K562 (cell line): ENCODE measurements around the gene DIP2B. TPM values are rescaled to one million over a fixed set of nuclear protein-coding genes. Genes with fewer than 3 reads are reported as not detected.

Experiments
- ATAC-seq: fragments of 200-7000 bp; cut with Tn5 transposase; 3 replicates; pipeline ENCODE4 v1.9.1; 2020; ENCODE audit warnings: moderate library complexity
- BruUV-seq: library from RNA; stranded (reverse); fragments of 400-500 nt; replicated peaks from 2 replicates; lab custom pipeline; 2021; lab: Mats Ljungman, UMichigan
- CTCF ChIA-PET: fragments of 300-600 bp; formaldehyde crosslinking; extraction: SDS; loops from one replicate; lab custom pipeline; 2021; ENCODE audit warnings: low intra/inter-chr PET ratio; lab: Yijun Ruan, JAX
- POLR2A ChIA-PET: fragments of 300-600, 350-650 bp; sonication (Branson Sonifier 250); formaldehyde crosslinking; extraction: SDS; loops from one replicate; lab custom pipeline; 2021; ENCODE audit warnings: antibody characterized with exemption, inconsistent platforms; lab: Yijun Ruan, JAX
- DNase-seq, 4 experiments: peaks; one replicate each; pipeline versions ENCODE4 v3.0.0 to v3.0.0-alpha.2; 2011 to 2018; ENCODE audit warnings: low spot score in 3 of 4, mixed read lengths in 3 of 4; ENCODE audit errors: extremely low read depth in 1 of 4
- FAIRE-seq: peaks from 2 replicates; lab custom pipeline; 2011; peaks lifted over from hg19 to GRCh38; lab: Jason Lieb, UNC
- H2AFZ ChIP-seq: 2 replicates; pipeline ENCODE4 v1.6.0; 2011; ENCODE audit warnings: low read depth, low read length, control low read depth, inconsistent platforms
- H3K27ac ChIP-seq: fragments of 200-600 bp; 3 replicates; pipeline ENCODE4 v1.8.0; 2011; ENCODE audit warnings: low read depth, mild to moderate bottlenecking, control low read depth, inconsistent platforms, low read length, moderate library complexity, mixed read lengths; ENCODE audit errors: extremely low read depth
- H3K27me3 ChIP-seq, 2 experiments: fragments of 300-600 bp in 1 of 2; 2 replicates in 1 of 2; 3 replicates in 1 of 2; pipeline versions ENCODE4 v1.6.0 to v1.8.0; 2011; ENCODE audit warnings: inconsistent platforms in 2 of 2, low read length in 2 of 2, mild to moderate bottlenecking in 1 of 2, mixed read lengths in 1 of 2, moderate library complexity in 1 of 2; ENCODE audit not compliant: control insufficient read depth in 2 of 2, insufficient read depth in 2 of 2
- H3K36me3 ChIP-seq: fragments of 300-600 bp; 3 replicates; pipeline ENCODE4 v1.8.0; 2011; ENCODE audit warnings: mild to moderate bottlenecking, low read length, inconsistent platforms; ENCODE audit not compliant: control insufficient read depth, insufficient read depth
- H3K4me1 ChIP-seq, 2 experiments: fragments of 200-600 bp in 1 of 2; replicated peaks in 1 of 2; 2 replicates in 1 of 2; 3 replicates in 1 of 2; pipeline versions ENCODE4 v1.5.1 to v1.8.0; 2011; ENCODE audit warnings: inconsistent platforms in 2 of 2, low read length in 2 of 2, mild to moderate bottlenecking in 1 of 2, mixed read lengths in 1 of 2, moderate library complexity in 1 of 2; ENCODE audit not compliant: control insufficient read depth in 2 of 2, insufficient read depth in 2 of 2
- H3K4me2 ChIP-seq: 2 replicates; pipeline ENCODE4 v1.6.1; 2011; ENCODE audit warnings: low read length, control low read depth, inconsistent platforms, mixed read lengths; ENCODE audit not compliant: insufficient read depth
- H3K4me3 ChIP-seq: fragments of 200-600 bp; sonication (generic), shearing (Covaris generic); 2 replicates; pipeline ENCODE4 v1.5.1; 2016; ENCODE audit warnings: control low read depth, inconsistent platforms
- H3K79me2 ChIP-seq: fragments of 200-600 bp; 3 replicates; pipeline ENCODE4 v1.8.0; 2011; ENCODE audit warnings: low read length, inconsistent platforms; ENCODE audit not compliant: control insufficient read depth, insufficient read depth
- H3K9ac ChIP-seq, 2 experiments: 2 replicates each; pipeline versions ENCODE4 v1.6.0 to v1.6.1; 2011; ENCODE audit warnings: low read depth in 2 of 2, low read length in 2 of 2, control low read depth in 1 of 2, inconsistent platforms in 1 of 2, mild to moderate bottlenecking in 1 of 2, mixed read lengths in 1 of 2; ENCODE audit not compliant: insufficient read depth in 1 of 2
- H3K9me1 ChIP-seq: one replicate; pipeline ENCODE4 v1.6.0; 2011; ENCODE audit warnings: inconsistent platforms, mild to moderate bottlenecking, low read length, moderate library complexity; ENCODE audit not compliant: control insufficient read depth, insufficient read depth
- H3K9me3 ChIP-seq: replicated peaks from 2 replicates; pipeline ENCODE4 v1.5.1; 2011; ENCODE audit warnings: low read depth, low read length, inconsistent platforms; ENCODE audit not compliant: control insufficient read depth, insufficient read depth
- H4K20me1 ChIP-seq: replicated peaks from 2 replicates; pipeline ENCODE4 v1.6.1; 2011; ENCODE audit warnings: low read length, inconsistent platforms, mixed read lengths; ENCODE audit not compliant: control insufficient read depth, insufficient read depth
- GTF2B ChIP-seq: IDR thresholded peaks from 2 replicates; pipeline ENCODE4 v1.6.1; 2011; ENCODE audit not compliant: insufficient read length; ENCODE audit errors: extremely low read depth
- ZC3H4 ChIP-seq: sonication (generic); formaldehyde crosslinking; IDR thresholded peaks from 2 replicates; pipeline ENCODE4 v1.9.0; 2021; ENCODE audit warnings: missing genetic modification reagents, borderline replicate concordance
- WGBS: fragments of 100-300 bp; shearing (Covaris generic); methylation state at CpG from one replicate; pipeline ENCODE4 v1.1.6; 2016; ENCODE audit warnings: low coverage, mixed read lengths; ENCODE audit not compliant: insufficient coverage; ENCODE audit errors: missing lambda C conversion rate; 5-methylcytosine and 5-hydroxymethylcytosine counted together
- in situ Hi-C: fragments of 300-500 bp; cut with MboI; formaldehyde crosslinking; loops from 4 replicates; pipeline ENCODE4 v1.15.0; 2018; ENCODE audit warnings: inconsistent platforms, mixed read lengths
- intact Hi-C: fragments of 100-400 bp; cut with micrococcal nuclease; formaldehyde crosslinking; loops from 2 replicates; pipeline ENCODE4 v1.14.2; 2022
- polyA plus RNA-seq, 8 experiments: library from polyadenylated mRNA; depleted of rRNA in 4 of 8; stranded (reverse) in 5 of 8; unstranded in 3 of 8; fragments of >200 nt; fragmentation: Nextera tagmentation in 2 of 8; fragmentation: Illumina TruSeq in 1 of 8; extraction: Ambion mirVana in 2 of 8; extraction: Trizol in 1 of 8; gene quantifications; 2 replicates each; pipeline versions ENCODE4 v1.2.1 to v1.2.3, GENCODE V29; 2011 to 2014; ENCODE audit warnings: inconsistent platforms in 1 of 8, missing spikeins in 1 of 8
- total RNA-seq, 7 experiments: library from RNA; depleted of rRNA in 6 of 7; stranded (reverse); fragments of >200 nt in 6 of 7; fragmentation: Illumina TruSeq in 2 of 7; extraction: Trizol in 2 of 7; gene quantifications; 2 replicates each; pipeline versions ENCODE4 v1.2.1 to v1.2.3, GENCODE V29; 2011 to 2021; ENCODE audit warnings: low replicate concordance in 1 of 7
- TF ChIP-seq, protein P1 (sequence below): sonication (generic); formaldehyde crosslinking; IDR thresholded peaks from 2 replicates; pipeline ENCODE4 v1.9.0; 2022; ENCODE audit warnings: mild to moderate bottlenecking, missing genetic modification reagents

The DIP2B gene
- total and polyA plus RNA-seq, 9 of the 15 experiments (the other 6 are each of a cell fraction or from before 2014, with no cell fraction given): 4.6 to 26.1 (median 18.8) TPM

DNA sequence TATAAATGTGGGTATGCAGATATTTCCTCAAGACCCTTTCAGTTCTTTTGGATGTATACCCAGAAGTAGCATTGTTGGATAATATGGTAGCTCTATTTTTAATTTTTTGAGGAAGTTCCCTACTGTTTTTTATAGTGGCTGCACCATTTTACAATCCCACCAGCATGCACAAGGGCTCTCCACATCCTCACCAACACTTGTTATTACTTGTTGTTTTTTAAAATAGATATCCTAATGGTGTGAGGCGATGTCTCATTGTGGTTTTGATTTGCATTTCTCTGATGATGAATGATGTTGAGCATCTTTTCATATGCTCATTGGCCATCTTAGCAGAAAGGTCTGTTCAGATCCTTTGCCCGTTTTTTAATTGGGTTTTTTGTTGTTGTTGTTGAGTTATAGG lies 47.1 kb downstream of the DIP2B start:
- no peak for FAIRE-seq
- no TSS peak for BruUV-seq
- in situ Hi-C loops (no loop called here), intact Hi-C loops (loop anchor here (2.0 to 5.0 kb wide), 2 partner anchors 45 kb away; no protein-coding TSS in a partner anchor)
- no peak for TF ChIP-seq ZC3H4 (CRISPR knock-in tag)
- TF ChIP-seq, protein P1, sequence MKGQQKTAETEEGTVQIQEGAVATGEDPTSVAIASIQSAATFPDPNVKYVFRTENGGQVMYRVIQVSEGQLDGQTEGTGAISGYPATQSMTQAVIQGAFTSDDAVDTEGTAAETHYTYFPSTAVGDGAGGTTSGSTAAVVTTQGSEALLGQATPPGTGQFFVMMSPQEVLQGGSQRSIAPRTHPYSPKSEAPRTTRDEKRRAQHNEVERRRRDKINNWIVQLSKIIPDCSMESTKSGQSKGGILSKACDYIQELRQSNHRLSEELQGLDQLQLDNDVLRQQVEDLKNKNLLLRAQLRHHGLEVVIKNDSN (CRISPR knock-in tag): no peak
- TF ChIP-seq GTF2B: no peak
- no peak overlapping the region for H3K27ac ChIP-seq
- H3K4me2 ChIP-seq: no peak overlapping the region
- no peak for DNase-seq
- no peak overlapping the region for H3K4me3 ChIP-seq
- no peaks in the 10 kb centered on the region for H3K9me1 ChIP-seq
- no peak for ATAC-seq
- peaks cover 35 to 37% of the 10 kb centered on the region in 2 experiments for H3K4me1 ChIP-seq
- ChIA-PET CTCF (no interaction called here), POLR2A (interaction anchor here (5.3 kb wide), 1 partner anchor 11 kb away, joined by 23 read pairs; no protein-coding TSS in a partner anchor)
- WGBS: 93% methylated on average over 2 of the region's 2 CpGs
- peaks cover 64% of the 10 kb centered on the region for H3K79me2 ChIP-seq
- no peaks in the 10 kb centered on the region for H3K9me3 ChIP-seq
- no peaks in the 10 kb centered on the region for H3K27me3 ChIP-seq
- H3K9ac ChIP-seq: no peak overlapping the region
- peaks cover 4% of the 10 kb centered on the region; the same call in 2 of the 3 replicates for H3K36me3 ChIP-seq
- H4K20me1 ChIP-seq: no peaks in the 10 kb centered on the region
- no peak overlapping the region for H2AFZ ChIP-seq
